K562 (cell line): Measurements from ENCODE around the gene EDARADD. TPM values are rescaled to one million over a fixed set of nuclear protein-coding genes. Genes with fewer than 3 reads are reported as not detected.

Experiments used
- ATAC-seq: fragments of 200-7000 bp; cut with Tn5 transposase; 3 replicates; pipeline ENCODE4 v1.9.1; 2020; ENCODE audit warnings: moderate library complexity
- BruUV-seq: library from RNA; stranded (reverse); fragments of 400-500 nt; replicated peaks from 2 replicates; lab custom pipeline; 2021; lab: Mats Ljungman, UMichigan
- CTCF ChIA-PET: fragments of 300-600 bp; formaldehyde crosslinking; extraction: SDS; loops from one replicate; lab custom pipeline; 2021; ENCODE audit warnings: low intra/inter-chr PET ratio; lab: Yijun Ruan, JAX
- POLR2A ChIA-PET: fragments of 300-600, 350-650 bp; sonication (Branson Sonifier 250); formaldehyde crosslinking; extraction: SDS; loops from one replicate; lab custom pipeline; 2021; ENCODE audit warnings: antibody characterized with exemption, inconsistent platforms; lab: Yijun Ruan, JAX
- DNase-seq, 4 experiments: peaks; one replicate each; pipeline versions ENCODE4 v3.0.0 to v3.0.0-alpha.2; 2011 to 2018; ENCODE audit warnings: low spot score in 3 of 4, mixed read lengths in 3 of 4; ENCODE audit errors: extremely low read depth in 1 of 4
- FAIRE-seq: peaks from 2 replicates; lab custom pipeline; 2011; peaks lifted over from hg19 to GRCh38; lab: Jason Lieb, UNC
- H2AFZ ChIP-seq: 2 replicates; pipeline ENCODE4 v1.6.0; 2011; ENCODE audit warnings: low read depth, low read length, control low read depth, inconsistent platforms
- H3K27ac ChIP-seq: fragments of 200-600 bp; 3 replicates; pipeline ENCODE4 v1.8.0; 2011; ENCODE audit warnings: low read depth, mild to moderate bottlenecking, control low read depth, inconsistent platforms, low read length, moderate library complexity, mixed read lengths; ENCODE audit errors: extremely low read depth
- H3K27me3 ChIP-seq, 2 experiments: fragments of 300-600 bp in 1 of 2; 2 replicates in 1 of 2; 3 replicates in 1 of 2; pipeline versions ENCODE4 v1.6.0 to v1.8.0; 2011; ENCODE audit warnings: inconsistent platforms in 2 of 2, low read length in 2 of 2, mild to moderate bottlenecking in 1 of 2, mixed read lengths in 1 of 2, moderate library complexity in 1 of 2; ENCODE audit not compliant: control insufficient read depth in 2 of 2, insufficient read depth in 2 of 2
- H3K36me3 ChIP-seq: fragments of 300-600 bp; 3 replicates; pipeline ENCODE4 v1.8.0; 2011; ENCODE audit warnings: mild to moderate bottlenecking, low read length, inconsistent platforms; ENCODE audit not compliant: control insufficient read depth, insufficient read depth
- H3K4me1 ChIP-seq, 2 experiments: fragments of 200-600 bp in 1 of 2; replicated peaks in 1 of 2; 2 replicates in 1 of 2; 3 replicates in 1 of 2; pipeline versions ENCODE4 v1.5.1 to v1.8.0; 2011; ENCODE audit warnings: inconsistent platforms in 2 of 2, low read length in 2 of 2, mild to moderate bottlenecking in 1 of 2, mixed read lengths in 1 of 2, moderate library complexity in 1 of 2; ENCODE audit not compliant: control insufficient read depth in 2 of 2, insufficient read depth in 2 of 2
- H3K4me2 ChIP-seq: 2 replicates; pipeline ENCODE4 v1.6.1; 2011; ENCODE audit warnings: low read length, control low read depth, inconsistent platforms, mixed read lengths; ENCODE audit not compliant: insufficient read depth
- H3K4me3 ChIP-seq: fragments of 200-600 bp; sonication (generic), shearing (Covaris generic); 2 replicates; pipeline ENCODE4 v1.5.1; 2016; ENCODE audit warnings: control low read depth, inconsistent platforms
- H3K79me2 ChIP-seq: fragments of 200-600 bp; 3 replicates; pipeline ENCODE4 v1.8.0; 2011; ENCODE audit warnings: low read length, inconsistent platforms; ENCODE audit not compliant: control insufficient read depth, insufficient read depth
- H3K9ac ChIP-seq, 2 experiments: 2 replicates each; pipeline versions ENCODE4 v1.6.0 to v1.6.1; 2011; ENCODE audit warnings: low read depth in 2 of 2, low read length in 2 of 2, control low read depth in 1 of 2, inconsistent platforms in 1 of 2, mild to moderate bottlenecking in 1 of 2, mixed read lengths in 1 of 2; ENCODE audit not compliant: insufficient read depth in 1 of 2
- H3K9me1 ChIP-seq: one replicate; pipeline ENCODE4 v1.6.0; 2011; ENCODE audit warnings: inconsistent platforms, mild to moderate bottlenecking, low read length, moderate library complexity; ENCODE audit not compliant: control insufficient read depth, insufficient read depth
- H3K9me3 ChIP-seq: replicated peaks from 2 replicates; pipeline ENCODE4 v1.5.1; 2011; ENCODE audit warnings: low read depth, low read length, inconsistent platforms; ENCODE audit not compliant: control insufficient read depth, insufficient read depth
- H4K20me1 ChIP-seq: replicated peaks from 2 replicates; pipeline ENCODE4 v1.6.1; 2011; ENCODE audit warnings: low read length, inconsistent platforms, mixed read lengths; ENCODE audit not compliant: control insufficient read depth, insufficient read depth
- BHLHE40 ChIP-seq: IDR thresholded peaks from 2 replicates; pipeline ENCODE4 v1.6.1; 2011; ENCODE audit warnings: low read length, improper control_type of control experiment
- DMBX1 ChIP-seq: fragments of 250-450 bp; sonication (Bioruptor Pico); IDR thresholded peaks from 2 replicates; pipeline ENCODE4 v1.8.0; 2022; ENCODE audit warnings: inconsistent platforms, mild to moderate bottlenecking, moderate library complexity, borderline replicate concordance
- DPF2 ChIP-seq: fragments of 450-650 bp; IDR thresholded peaks from 2 replicates; pipeline ENCODE4 v1.6.1; 2016
- FOXK2 ChIP-seq, 2 experiments: fragments of 450-650 bp; IDR thresholded peaks in 1 of 2; conservative IDR thresholded peaks in 1 of 2; 2 replicates each; pipeline ENCODE4 v1.6.1; 2016; ENCODE audit warnings: low read depth in 2 of 2, mild to moderate bottlenecking in 1 of 2
- NFATC3 ChIP-seq: fragments of 450-650 bp; IDR thresholded peaks from 2 replicates; pipeline ENCODE4 v1.6.1; 2017; ENCODE audit warnings: mild to moderate bottlenecking
- POU5F1 ChIP-seq: fragments of 150-350 bp; IDR thresholded peaks from 2 replicates; pipeline ENCODE4 v1.6.1; 2014; ENCODE audit warnings: borderline replicate concordance, low read length, low read depth, mild to moderate bottlenecking; ENCODE audit not compliant: partially characterized antibody
- RAD21 ChIP-seq, 2 experiments: fragments of 250-450 bp in 1 of 2; fragments of 450-650 bp in 1 of 2; sonication (Bioruptor Pico) in 1 of 2; formaldehyde crosslinking in 1 of 2; IDR thresholded peaks in 1 of 2; conservative IDR thresholded peaks in 1 of 2; 2 replicates each; pipeline versions ENCODE4 v1.4.0 to v1.8.0; 2020 to 2022; ENCODE audit warnings: mild to moderate bottlenecking in 2 of 2, moderate library complexity in 1 of 2
- SMARCA4 ChIP-seq: fragments of 450-650 bp; IDR thresholded peaks from 2 replicates; pipeline ENCODE4 v1.6.1; 2016
- ZNF76 ChIP-seq: fragments of 250-450 bp; sonication (Bioruptor Pico); IDR thresholded peaks from 2 replicates; pipeline ENCODE4 v1.4.0; 2020; ENCODE audit warnings: mild to moderate bottlenecking, moderate library complexity, borderline replicate concordance
- ZNF766 ChIP-seq: fragments of 200-800 bp; sonication (Bioruptor generic); conservative IDR thresholded peaks from 2 replicates; pipeline ENCODE4 v1.6.1; 2016; ENCODE audit warnings: missing genetic modification characterization, missing compliant biosample characterization
- WGBS: fragments of 100-300 bp; shearing (Covaris generic); methylation state at CpG from one replicate; pipeline ENCODE4 v1.1.6; 2016; ENCODE audit warnings: low coverage, mixed read lengths; ENCODE audit not compliant: insufficient coverage; ENCODE audit errors: missing lambda C conversion rate; 5-methylcytosine and 5-hydroxymethylcytosine counted together
- in situ Hi-C: fragments of 300-500 bp; cut with MboI; formaldehyde crosslinking; loops from 4 replicates; pipeline ENCODE4 v1.15.0; 2018; ENCODE audit warnings: inconsistent platforms, mixed read lengths
- intact Hi-C: fragments of 100-400 bp; cut with micrococcal nuclease; formaldehyde crosslinking; loops from 2 replicates; pipeline ENCODE4 v1.14.2; 2022
- polyA plus RNA-seq, 8 experiments: library from polyadenylated mRNA; depleted of rRNA in 4 of 8; stranded (reverse) in 5 of 8; unstranded in 3 of 8; fragments of >200 nt; fragmentation: Nextera tagmentation in 2 of 8; fragmentation: Illumina TruSeq in 1 of 8; extraction: Ambion mirVana in 2 of 8; extraction: Trizol in 1 of 8; gene quantifications; 2 replicates each; pipeline versions ENCODE4 v1.2.1 to v1.2.3, GENCODE V29; 2011 to 2014; ENCODE audit warnings: inconsistent platforms in 1 of 8, missing spikeins in 1 of 8
- total RNA-seq, 7 experiments: library from RNA; depleted of rRNA in 6 of 7; stranded (reverse); fragments of >200 nt in 6 of 7; fragmentation: Illumina TruSeq in 2 of 7; extraction: Trizol in 2 of 7; gene quantifications; 2 replicates each; pipeline versions ENCODE4 v1.2.1 to v1.2.3, GENCODE V29; 2011 to 2021; ENCODE audit warnings: low replicate concordance in 1 of 7
- TF ChIP-seq, protein P1 (sequence below), 2 experiments: fragments of 450-650 bp in 1 of 2; IDR thresholded peaks; 2 replicates each; pipeline ENCODE4 v1.6.1; 2011 to 2017; ENCODE audit warnings: low read depth in 2 of 2, antibody characterized with exemption in 1 of 2, borderline replicate concordance in 1 of 2, low read length in 1 of 2, mild to moderate bottlenecking in 1 of 2, mixed read lengths in 1 of 2; ENCODE audit not compliant: control insufficient read depth in 1 of 2
- TF ChIP-seq, protein P2 (sequence below): fragments of 150-350 bp; IDR thresholded peaks from 2 replicates; pipeline ENCODE4 v1.6.1; 2014; ENCODE audit warnings: low read depth, mild to moderate bottlenecking, low read length, borderline replicate concordance
- TF ChIP-seq, protein P3 (sequence below): fragments of 450-650 bp; IDR thresholded peaks from 2 replicates; pipeline ENCODE4 v1.6.1; 2016

Gene EDARADD
- total and polyA plus RNA-seq, 9 of the 15 experiments (the other 6 are each of a cell fraction or from before 2014, with no cell fraction given): 0.46 to 32.4 (median 20.6) TPM

DNA sequence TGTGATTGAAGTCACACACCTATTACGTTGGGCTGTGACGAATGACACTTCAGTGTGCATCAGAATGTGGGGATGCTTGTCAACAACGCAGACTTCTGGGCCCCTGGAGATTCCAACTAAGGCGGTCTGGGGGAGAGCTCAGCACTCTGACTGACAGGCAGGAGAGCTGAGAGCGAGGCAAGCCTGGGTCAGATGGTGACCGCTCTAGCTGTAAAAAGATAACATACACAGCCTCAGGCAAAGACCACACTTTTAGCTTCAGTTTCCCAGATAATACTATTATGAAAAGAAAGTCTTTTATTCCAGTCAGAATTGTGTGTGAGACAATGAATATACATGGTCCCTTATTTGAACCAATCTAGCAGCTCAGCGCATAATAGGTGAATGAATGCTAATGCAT is 25.4 kb downstream of the EDARADD start (continued):
- TF ChIP-seq, protein P1, sequence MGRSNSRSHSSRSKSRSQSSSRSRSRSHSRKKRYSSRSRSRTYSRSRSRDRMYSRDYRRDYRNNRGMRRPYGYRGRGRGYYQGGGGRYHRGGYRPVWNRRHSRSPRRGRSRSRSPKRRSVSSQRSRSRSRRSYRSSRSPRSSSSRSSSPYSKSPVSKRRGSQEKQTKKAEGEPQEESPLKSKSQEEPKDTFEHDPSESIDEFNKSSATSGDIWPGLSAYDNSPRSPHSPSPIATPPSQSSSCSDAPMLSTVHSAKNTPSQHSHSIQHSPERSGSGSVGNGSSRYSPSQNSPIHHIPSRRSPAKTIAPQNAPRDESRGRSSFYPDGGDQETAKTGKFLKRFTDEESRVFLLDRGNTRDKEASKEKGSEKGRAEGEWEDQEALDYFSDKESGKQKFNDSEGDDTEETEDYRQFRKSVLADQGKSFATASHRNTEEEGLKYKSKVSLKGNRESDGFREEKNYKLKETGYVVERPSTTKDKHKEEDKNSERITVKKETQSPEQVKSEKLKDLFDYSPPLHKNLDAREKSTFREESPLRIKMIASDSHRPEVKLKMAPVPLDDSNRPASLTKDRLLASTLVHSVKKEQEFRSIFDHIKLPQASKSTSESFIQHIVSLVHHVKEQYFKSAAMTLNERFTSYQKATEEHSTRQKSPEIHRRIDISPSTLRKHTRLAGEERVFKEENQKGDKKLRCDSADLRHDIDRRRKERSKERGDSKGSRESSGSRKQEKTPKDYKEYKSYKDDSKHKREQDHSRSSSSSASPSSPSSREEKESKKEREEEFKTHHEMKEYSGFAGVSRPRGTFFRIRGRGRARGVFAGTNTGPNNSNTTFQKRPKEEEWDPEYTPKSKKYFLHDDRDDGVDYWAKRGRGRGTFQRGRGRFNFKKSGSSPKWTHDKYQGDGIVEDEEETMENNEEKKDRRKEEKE (IDR thresholded peaks at IDR 0.05; ENCODE audit: borderline replicate concordance in 1 of 2, control insufficient read depth in 1 of 2, low read depth in 2 of 2, low read length in 1 of 2): no peak
- TF ChIP-seq, all 486 proteins: peak for 1

DNA sequence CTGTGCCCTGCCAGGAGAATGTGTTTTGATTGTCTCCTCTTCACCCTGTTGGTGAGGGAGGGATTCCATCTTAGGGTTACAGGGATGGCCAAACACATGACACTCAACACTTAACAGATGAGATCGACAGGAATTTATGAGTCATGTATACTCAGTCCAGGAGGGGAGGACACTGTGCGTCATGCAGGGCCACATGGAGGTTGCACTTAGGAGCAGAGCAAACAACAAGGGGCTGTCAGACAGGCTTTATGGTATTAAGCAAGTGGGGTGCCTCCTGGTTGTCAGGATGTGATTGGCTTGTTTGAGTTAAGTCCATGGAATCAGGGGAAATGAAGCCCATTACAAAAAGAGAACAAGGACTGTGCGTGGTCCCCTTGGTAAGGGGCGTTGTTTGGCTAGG is 26.9 kb downstream of the EDARADD start:
- H3K4me3 ChIP-seq: no peak overlapping the region
- no TSS peak for BruUV-seq
- H3K27me3 ChIP-seq: no peaks in the 10 kb centered on the region
- H3K9me3 ChIP-seq: no peaks in the 10 kb centered on the region
- in situ Hi-C loops (no loop called here), intact Hi-C loops (no loop called here)
- H3K4me2 ChIP-seq: no peak overlapping the region
- no peak overlapping the region for H2AFZ ChIP-seq
- WGBS: 33% methylated on average over 4 of the region's 4 CpGs
- no peaks in the 10 kb centered on the region for H3K9me1 ChIP-seq
- peaks cover 31% of the 10 kb centered on the region; the same call in 1 of the 3 replicates for H3K36me3 ChIP-seq
- peak overlapping the region; percentile 41; the same call in 1 of the 3 replicates for H3K27ac ChIP-seq
- POLR2A ChIA-PET: no interaction called here
- no peaks in the 10 kb centered on the region; the same call in 1 of the 2 replicates for H4K20me1 ChIP-seq
- CTCF ChIA-PET: no interaction called here
- peaks cover 9 to 11% of the 10 kb centered on the region in 2 experiments; a peak in 4 of 5 replicates for H3K4me1 ChIP-seq
- peak; percentile 59 for FAIRE-seq
- peak; percentile 83 for ATAC-seq
- DNase-seq: peak in 3 of 4 experiments; percentile 27 to 71 (median 41)
- H3K9ac ChIP-seq: no peak overlapping the region
- H3K79me2 ChIP-seq: no peaks in the 10 kb centered on the region
- TF ChIP-seq ZNF76 (CRISPR knock-in tag) (no peak), RAD21 (CRISPR knock-in tag; conservative IDR thresholded peaks at IDR 0.05 in 1 of 2, IDR thresholded peaks at IDR 0.05 in 1 of 2) (no peak), BHLHE40 (0 out of 2 replicates have a peak, but pooled peaks have one; percentile 23), ZNF766 (no peak), FOXK2 (conservative IDR thresholded peaks at IDR 0.05 in 1 of 2, IDR thresholded peaks at IDR 0.05 in 1 of 2; ENCODE audit: low read depth in 2 of 2) (peak; percentile 62 to 65; a peak in 2 of 4 replicates), DMBX1 (CRISPR knock-in tag) (0 out of 2 replicates have a peak, but pooled peaks have one; percentile 4), POU5F1 (no peak), NFATC3 (peak; percentile 96), DPF2 (peak; percentile 85), SMARCA4 (peak; percentile 81)
- TF ChIP-seq, protein P2, sequence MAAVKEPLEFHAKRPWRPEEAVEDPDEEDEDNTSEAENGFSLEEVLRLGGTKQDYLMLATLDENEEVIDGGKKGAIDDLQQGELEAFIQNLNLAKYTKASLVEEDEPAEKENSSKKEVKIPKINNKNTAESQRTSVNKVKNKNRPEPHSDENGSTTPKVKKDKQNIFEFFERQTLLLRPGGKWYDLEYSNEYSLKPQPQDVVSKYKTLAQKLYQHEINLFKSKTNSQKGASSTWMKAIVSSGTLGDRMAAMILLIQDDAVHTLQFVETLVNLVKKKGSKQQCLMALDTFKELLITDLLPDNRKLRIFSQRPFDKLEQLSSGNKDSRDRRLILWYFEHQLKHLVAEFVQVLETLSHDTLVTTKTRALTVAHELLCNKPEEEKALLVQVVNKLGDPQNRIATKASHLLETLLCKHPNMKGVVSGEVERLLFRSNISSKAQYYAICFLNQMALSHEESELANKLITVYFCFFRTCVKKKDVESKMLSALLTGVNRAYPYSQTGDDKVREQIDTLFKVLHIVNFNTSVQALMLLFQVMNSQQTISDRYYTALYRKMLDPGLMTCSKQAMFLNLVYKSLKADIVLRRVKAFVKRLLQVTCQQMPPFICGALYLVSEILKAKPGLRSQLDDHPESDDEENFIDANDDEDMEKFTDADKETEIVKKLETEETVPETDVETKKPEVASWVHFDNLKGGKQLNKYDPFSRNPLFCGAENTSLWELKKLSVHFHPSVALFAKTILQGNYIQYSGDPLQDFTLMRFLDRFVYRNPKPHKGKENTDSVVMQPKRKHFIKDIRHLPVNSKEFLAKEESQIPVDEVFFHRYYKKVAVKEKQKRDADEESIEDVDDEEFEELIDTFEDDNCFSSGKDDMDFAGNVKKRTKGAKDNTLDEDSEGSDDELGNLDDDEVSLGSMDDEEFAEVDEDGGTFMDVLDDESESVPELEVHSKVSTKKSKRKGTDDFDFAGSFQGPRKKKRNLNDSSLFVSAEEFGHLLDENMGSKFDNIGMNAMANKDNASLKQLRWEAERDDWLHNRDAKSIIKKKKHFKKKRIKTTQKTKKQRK: no peak
- TF ChIP-seq, protein P3, sequence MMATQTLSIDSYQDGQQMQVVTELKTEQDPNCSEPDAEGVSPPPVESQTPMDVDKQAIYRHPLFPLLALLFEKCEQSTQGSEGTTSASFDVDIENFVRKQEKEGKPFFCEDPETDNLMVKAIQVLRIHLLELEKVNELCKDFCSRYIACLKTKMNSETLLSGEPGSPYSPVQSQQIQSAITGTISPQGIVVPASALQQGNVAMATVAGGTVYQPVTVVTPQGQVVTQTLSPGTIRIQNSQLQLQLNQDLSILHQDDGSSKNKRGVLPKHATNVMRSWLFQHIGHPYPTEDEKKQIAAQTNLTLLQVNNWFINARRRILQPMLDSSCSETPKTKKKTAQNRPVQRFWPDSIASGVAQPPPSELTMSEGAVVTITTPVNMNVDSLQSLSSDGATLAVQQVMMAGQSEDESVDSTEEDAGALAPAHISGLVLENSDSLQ: peak; percentile 60
